ENCODE results near the gene AGAP1. TPM values are rescaled to one million over a fixed set of nuclear protein-coding genes. Genes with fewer than 3 reads are reported as not detected.
"Not testable (repeated sequence)": the region's sequence is repeated elsewhere in the genome, so short reads cannot be mapped to it uniquely, and the experiment has no call there.

Gene AGAP1
- total RNA-seq, 2 experiments from 2014 or later: 0.95 to 1.1 TPM

- Mint-ChIP-seq H3K27me3 (ENCODE audit: low read depth) (peaks cover 23% of the 10 kb centered on the region), H3K4me1 (ENCODE audit: low read depth) (peaks cover 6% of the 10 kb centered on the region), H3K36me3 (ENCODE audit: low read depth) (no peaks in the 10 kb centered on the region), H3K4me3 (no peak overlapping the region), H3K9me3 (no peaks in the 10 kb centered on the region), H3K27ac (no peak overlapping the region)
- intact Hi-C loops (cut with micrococcal nuclease): loop anchor here (5.0 kb wide), 1 partner anchor 274 kb away; no protein-coding TSS in a partner anchor
- CTCF ChIA-PET: no interaction called here
- DNase-seq: no peak
Measured at GRCh38 chr2:236051351-236051750, 557.5 kb downstream of the AGAP1 start.

GRCh38 chr2:236051806-236052205, 558.0 kb downstream of the AGAP1 start:
- Mint-ChIP-seq H3K4me3 (no peak overlapping the region), H3K36me3 (ENCODE audit: low read depth) (no peaks in the 10 kb centered on the region), H3K27me3 (ENCODE audit: low read depth) (peaks cover 23% of the 10 kb centered on the region), H3K4me1 (ENCODE audit: low read depth) (peaks cover 6% of the 10 kb centered on the region), H3K27ac (no peak overlapping the region), H3K9me3 (no peaks in the 10 kb centered on the region)
- intact Hi-C loops (cut with micrococcal nuclease): loop anchor here (5.0 kb wide), 1 partner anchor 275 kb away; no protein-coding TSS in a partner anchor
- DNase-seq: no peak
- CTCF ChIA-PET: no interaction called here

GRCh38 chr2:236052206-236052605, 558.4 kb downstream of the AGAP1 start:
- intact Hi-C loops (cut with micrococcal nuclease): loop anchor here (5.0 kb wide), 1 partner anchor 275 kb away; no protein-coding TSS in a partner anchor

GRCh38 chr2:236052926-236053821, 559.3 kb downstream of the AGAP1 start:
- peaks cover 23% of the 10 kb centered on the region for H3K27me3 Mint-ChIP-seq (ENCODE audit: low read depth)
- H3K4me3 Mint-ChIP-seq: no peak overlapping the region
- H3K4me1 Mint-ChIP-seq (ENCODE audit: low read depth): peaks cover 6% of the 10 kb centered on the region
- intact Hi-C loops (cut with micrococcal nuclease): loop anchor here (5.0 kb wide), 1 partner anchor 276 kb away; no protein-coding TSS in a partner anchor
- peaks cover 2% of the 10 kb centered on the region for H3K9me3 Mint-ChIP-seq
- H3K27ac Mint-ChIP-seq: no peak overlapping the region
- CTCF ChIA-PET: no interaction called here
- no peak for DNase-seq
- no peaks in the 10 kb centered on the region for H3K36me3 Mint-ChIP-seq (ENCODE audit: low read depth)

More at GRCh38 chr2:236052206-236052605, 558.4 kb downstream of the AGAP1 start:
- Mint-ChIP-seq H3K4me1 (ENCODE audit: low read depth) (peaks cover 6% of the 10 kb centered on the region), H3K9me3 (no peaks in the 10 kb centered on the region), H3K36me3 (ENCODE audit: low read depth) (no peaks in the 10 kb centered on the region), H3K27ac (no peak overlapping the region), H3K4me3 (no peak overlapping the region), H3K27me3 (ENCODE audit: low read depth) (peaks cover 23% of the 10 kb centered on the region)
- DNase-seq: no peak
- CTCF ChIA-PET: no interaction called here

GRCh38 chr2:236054125-236054524, 560.3 kb downstream of the AGAP1 start:
- peaks cover 6% of the 10 kb centered on the region for H3K4me1 Mint-ChIP-seq (ENCODE audit: low read depth)
- DNase-seq: no peak
- H3K9me3 Mint-ChIP-seq: peaks cover 3% of the 10 kb centered on the region
- H3K27me3 Mint-ChIP-seq (ENCODE audit: low read depth): peaks cover 26% of the 10 kb centered on the region
- intact Hi-C loops (cut with micrococcal nuclease): loop anchor here (5.0 kb wide), 1 partner anchor 277 kb away; no protein-coding TSS in a partner anchor
- H3K27ac Mint-ChIP-seq: no peak overlapping the region
- no peak overlapping the region for H3K4me3 Mint-ChIP-seq
- CTCF ChIA-PET: no interaction called here
- no peaks in the 10 kb centered on the region for H3K36me3 Mint-ChIP-seq (ENCODE audit: low read depth)

GRCh38 chr2:236054621-236055305, 560.9 kb downstream of the AGAP1 start:
- DNase-seq: no peak
- intact Hi-C loops (cut with micrococcal nuclease): loop anchor here (5.0 kb wide), 1 partner anchor 277 kb away; no protein-coding TSS in a partner anchor
- peaks cover 24% of the 10 kb centered on the region for H3K27me3 Mint-ChIP-seq (ENCODE audit: low read depth)
- peaks cover 5% of the 10 kb centered on the region for H3K4me1 Mint-ChIP-seq (ENCODE audit: low read depth)
- no peak overlapping the region for H3K27ac Mint-ChIP-seq
- no peak overlapping the region for H3K4me3 Mint-ChIP-seq
- H3K9me3 Mint-ChIP-seq: peaks cover 3% of the 10 kb centered on the region
- no peaks in the 10 kb centered on the region for H3K36me3 Mint-ChIP-seq (ENCODE audit: low read depth)
- CTCF ChIA-PET: no interaction called here

GRCh38 chr2:236055471-236055870, 561.6 kb downstream of the AGAP1 start:
- Mint-ChIP-seq H3K4me3 (no peak overlapping the region), H3K27me3 (ENCODE audit: low read depth) (peaks cover 20% of the 10 kb centered on the region), H3K9me3 (peaks cover 3% of the 10 kb centered on the region), H3K36me3 (ENCODE audit: low read depth) (no peaks in the 10 kb centered on the region), H3K27ac (no peak overlapping the region), H3K4me1 (ENCODE audit: low read depth) (no peaks in the 10 kb centered on the region)
- intact Hi-C loops (cut with micrococcal nuclease): no loop called here
- CTCF ChIA-PET: no interaction called here
- no peak for DNase-seq

- no peaks in the 10 kb centered on the region for H3K4me1 Mint-ChIP-seq (ENCODE audit: low read depth)
- no peaks in the 10 kb centered on the region for H3K36me3 Mint-ChIP-seq (ENCODE audit: low read depth)
- intact Hi-C loops (cut with micrococcal nuclease): no loop called here
- H3K9me3 Mint-ChIP-seq: peaks cover 3% of the 10 kb centered on the region
- H3K27me3 Mint-ChIP-seq (ENCODE audit: low read depth): peaks cover 20% of the 10 kb centered on the region
- no peak overlapping the region for H3K27ac Mint-ChIP-seq
- no peak overlapping the region for H3K4me3 Mint-ChIP-seq
- DNase-seq: no peak
- CTCF ChIA-PET: no interaction called here
Measured at GRCh38 chr2:236056141-236056540, 562.3 kb downstream of the AGAP1 start.

- Mint-ChIP-seq H3K9me3 (peaks cover 3% of the 10 kb centered on the region), H3K27me3 (ENCODE audit: low read depth) (peaks cover 20% of the 10 kb centered on the region), H3K36me3 (ENCODE audit: low read depth) (no peaks in the 10 kb centered on the region), H3K27ac (no peak overlapping the region), H3K4me1 (ENCODE audit: low read depth) (no peaks in the 10 kb centered on the region), H3K4me3 (no peak overlapping the region)
- CTCF ChIA-PET: no interaction called here
- no peak for DNase-seq
- intact Hi-C loops (cut with micrococcal nuclease): no loop called here
Measured at GRCh38 chr2:236057375-236057774, 563.5 kb downstream of the AGAP1 start.

GRCh38 chr2:236061497-236061896, 567.7 kb downstream of the AGAP1 start:
- intact Hi-C loops (cut with micrococcal nuclease): no loop called here
- H3K27ac Mint-ChIP-seq: no peak overlapping the region
- peaks cover 2% of the 10 kb centered on the region for H3K27me3 Mint-ChIP-seq (ENCODE audit: low read depth)
- peaks cover 3% of the 10 kb centered on the region for H3K9me3 Mint-ChIP-seq
- H3K36me3 Mint-ChIP-seq (ENCODE audit: low read depth): no peaks in the 10 kb centered on the region
- CTCF ChIA-PET: no interaction called here
- no peak for DNase-seq
- no peaks in the 10 kb centered on the region for H3K4me1 Mint-ChIP-seq (ENCODE audit: low read depth)
- H3K4me3 Mint-ChIP-seq: no peak overlapping the region

- Mint-ChIP-seq H3K9me3 (peaks cover 3% of the 10 kb centered on the region), H3K27me3 (ENCODE audit: low read depth) (peaks cover 2% of the 10 kb centered on the region), H3K4me3 (no peak overlapping the region), H3K27ac (no peak overlapping the region), H3K36me3 (ENCODE audit: low read depth) (no peaks in the 10 kb centered on the region), H3K4me1 (ENCODE audit: low read depth) (no peaks in the 10 kb centered on the region)
- intact Hi-C loops (cut with micrococcal nuclease): no loop called here
- no peak for DNase-seq
- CTCF ChIA-PET: no interaction called here
Measured at GRCh38 chr2:236061899-236062298, 568.1 kb downstream of the AGAP1 start.

GRCh38 chr2:236062806-236063205, 569.0 kb downstream of the AGAP1 start:
- H3K9me3 Mint-ChIP-seq; H3K27ac Mint-ChIP-seq; DNase-seq; intact Hi-C loops (cut with micrococcal nuclease); CTCF ChIA-PET; H3K4me3 Mint-ChIP-seq; H3K27me3 Mint-ChIP-seq (ENCODE audit: low read depth); H3K4me1 Mint-ChIP-seq (ENCODE audit: low read depth); H3K36me3 Mint-ChIP-seq (ENCODE audit: low read depth): not testable (repeated sequence)

Measured in activated naive CD4-positive, alpha-beta T cell treated with anti-CD3 and anti-CD28 coated beads for 36 hours (primary cell).